ENCODE results near the gene AIF1. TPM values are rescaled to one million over a fixed set of nuclear protein-coding genes. Genes with fewer than 3 reads are reported as not detected.

AIF1 gene
- total RNA-seq, result 10 to 100 TPM; 26.9 to 54.1 (median 28.2) TPM

- no peaks in the 10 kb centered on the region for H3K4me1 ChIP-seq
- no peaks in the 10 kb centered on the region for H3K9me3 ChIP-seq
- DNase-seq (ENCODE audit: low spot score in 2 of 2), result no peak
- H3K4me3 ChIP-seq, result peak within 1 kb of the TSS in 2 of 3 donors; percentile 5 to 27
- no peak within 1 kb of the TSS for H3K27ac ChIP-seq
- TF ChIP-seq POLR2A (IDR thresholded peaks at IDR 0.05) (no peak), POLR2AphosphoS5 (IDR thresholded peaks at IDR 0.05) (no peak), CTCF (IDR thresholded peaks at IDR 0.05) (no peak)
- no peaks in the 10 kb centered on the region for H3K36me3 ChIP-seq
- intact Hi-C loops (cut with DNase I; ENCODE audit: low total_unique reads), result no loop called here
- H3K27me3 ChIP-seq, result no peaks in the 10 kb centered on the region
These were observed at the start of gene AIF1 for GRCh38 chr6:31614684-31615578. Gene AIF1 (plus strand): TSS chr6:31615234. CDS start chr6:31615330, 96 bp downstream.

DNA sequence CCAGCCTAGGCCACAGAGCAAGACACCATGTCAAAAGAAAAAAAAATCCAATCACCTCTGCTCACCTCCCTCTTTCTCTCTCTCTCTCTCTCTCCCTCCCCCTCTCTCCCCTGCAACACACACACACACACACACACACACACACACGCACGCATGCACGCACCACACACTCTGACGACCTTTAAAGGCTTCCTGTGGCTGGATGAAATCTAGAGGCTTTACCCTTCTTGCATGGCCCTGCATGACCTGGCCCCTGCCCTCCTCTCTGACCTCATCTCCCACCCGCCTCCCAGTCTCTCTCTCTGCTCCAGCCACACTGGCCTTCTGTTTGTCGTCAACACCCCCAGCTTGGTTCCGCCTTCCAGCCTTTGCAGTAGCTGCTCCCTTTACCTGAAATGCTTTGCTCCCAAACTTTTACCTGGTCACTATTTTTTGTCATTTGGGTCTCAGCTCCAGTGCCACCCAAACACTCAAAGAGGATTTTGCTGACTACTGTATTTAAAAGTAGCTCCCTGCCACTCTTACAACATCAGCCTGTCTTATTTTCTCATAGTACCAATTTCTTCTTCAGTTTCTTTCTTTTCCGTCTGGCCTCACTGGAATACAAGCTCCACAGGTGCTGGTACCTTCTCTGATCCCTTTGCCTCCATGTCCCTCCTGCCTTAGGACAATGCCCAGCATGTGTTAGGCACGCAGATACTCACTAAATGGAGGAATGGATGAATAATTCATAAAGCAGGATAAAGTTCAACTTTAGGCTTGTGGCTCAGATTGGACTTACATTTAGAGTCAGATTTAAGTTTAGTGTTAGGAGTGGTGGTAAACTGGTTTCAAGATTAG, 47.3 kb upstream of the AIF1 start:
- no peaks in the 10 kb centered on the region for H3K4me1 ChIP-seq
- no peak overlapping the region for H3K4me3 ChIP-seq
- no peak overlapping the region for H3K27ac ChIP-seq
- no peaks in the 10 kb centered on the region for H3K36me3 ChIP-seq
- intact Hi-C loops (cut with DNase I; ENCODE audit: low total_unique reads), result no loop called here
- H3K27me3 ChIP-seq, result peaks cover 0 to 4% of the 10 kb centered on the region in 2 donors
- no peaks in the 10 kb centered on the region for H3K9me3 ChIP-seq
- no peak for TF ChIP-seq POLR2AphosphoS5 (IDR thresholded peaks at IDR 0.05)
- no peak for TF ChIP-seq CTCF (IDR thresholded peaks at IDR 0.05)
- no peak for TF ChIP-seq POLR2A (IDR thresholded peaks at IDR 0.05)
- DNase-seq (ENCODE audit: low spot score in 2 of 2), result no peak

- H3K27me3 ChIP-seq, result peaks cover 0 to 4% of the 10 kb centered on the region in 2 donors
- H3K9me3 ChIP-seq, result no peaks in the 10 kb centered on the region
- H3K27ac ChIP-seq, result no peak overlapping the region
- H3K4me1 ChIP-seq, result no peaks in the 10 kb centered on the region
- intact Hi-C loops (cut with DNase I; ENCODE audit: low total_unique reads), result no loop called here
- no peak for DNase-seq (ENCODE audit: low spot score in 2 of 2)
- TF ChIP-seq POLR2A (IDR thresholded peaks at IDR 0.05) (no peak), POLR2AphosphoS5 (IDR thresholded peaks at IDR 0.05) (no peak), CTCF (IDR thresholded peaks at IDR 0.05) (no peak)
- H3K4me3 ChIP-seq, result no peak overlapping the region
- H3K36me3 ChIP-seq, result no peaks in the 10 kb centered on the region
These were observed 46.5 kb upstream of the AIF1 start for GRCh38 chr6:31568537-31568961.

DNA sequence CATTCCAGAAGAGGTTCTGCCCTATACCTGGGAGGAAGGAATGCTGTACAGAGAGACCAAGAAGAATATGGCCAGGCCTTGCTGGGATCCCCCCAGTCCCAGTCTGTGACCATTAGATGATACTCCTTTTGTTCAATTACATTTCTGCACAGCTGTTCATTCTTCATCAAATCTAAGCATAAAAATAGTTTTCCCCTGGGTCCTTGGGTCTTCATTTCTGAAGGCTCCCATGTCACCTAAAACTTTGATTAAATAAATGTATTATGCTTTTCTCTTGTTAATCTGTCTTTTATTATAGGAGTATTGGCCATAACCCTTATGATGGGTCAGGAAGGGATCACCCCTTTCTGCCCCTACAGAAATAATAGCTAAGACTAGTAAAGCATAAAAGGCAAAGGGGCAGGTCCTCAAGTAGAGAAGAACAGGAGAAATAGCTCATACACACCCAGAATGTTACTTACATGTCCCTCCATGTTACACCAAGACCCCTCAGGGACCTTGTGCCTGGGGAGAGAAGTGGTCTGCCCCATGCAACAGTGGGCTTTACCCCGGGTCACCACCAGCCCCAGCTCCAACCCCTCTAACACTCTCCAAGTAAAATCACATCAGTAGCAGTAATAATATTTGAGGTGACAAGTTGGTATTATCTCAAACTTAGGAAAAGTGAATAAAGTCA, 45.0 kb upstream of the AIF1 start:
- no peaks in the 10 kb centered on the region for H3K36me3 ChIP-seq
- TF ChIP-seq CTCF (IDR thresholded peaks at IDR 0.05) (no peak), POLR2A (IDR thresholded peaks at IDR 0.05) (no peak), POLR2AphosphoS5 (IDR thresholded peaks at IDR 0.05) (no peak)
- H3K27ac ChIP-seq, result no peak overlapping the region
- no peaks in the 10 kb centered on the region for H3K4me1 ChIP-seq
- H3K4me3 ChIP-seq, result no peak overlapping the region
- intact Hi-C loops (cut with DNase I; ENCODE audit: low total_unique reads), result no loop called here
- no peaks in the 10 kb centered on the region for H3K9me3 ChIP-seq
- H3K27me3 ChIP-seq, result peaks cover 0 to 4% of the 10 kb centered on the region in 2 donors
- no peak for DNase-seq (ENCODE audit: low spot score in 2 of 2)

Data from breast epithelium (tissue), 4 donors.